Left kidney (tissue), 2 donors: ENCODE measurements around the gene AFG3L2. TPM values are rescaled to one million over a fixed set of nuclear protein-coding genes. Genes with fewer than 3 reads are reported as not detected.
"Not testable (repeated sequence)": the region's sequence is repeated elsewhere in the genome, so short reads cannot be mapped to it uniquely, and the experiment has no call there.

Source experiments
- DNase-seq: peaks from one replicate; pipeline ENCODE4 v3.0.0-alpha.2; 2013
- polyA plus RNA-seq: library from polyadenylated mRNA; unstranded; fragments of 120-200 nt; gene quantifications from one replicate; pipeline ENCODE4 v1.2.1, GENCODE V29; 2013; ENCODE audit not compliant: insufficient read length

The AFG3L2 gene
- polyA plus RNA-seq, 1 donor: 84.9 TPM

DNA sequence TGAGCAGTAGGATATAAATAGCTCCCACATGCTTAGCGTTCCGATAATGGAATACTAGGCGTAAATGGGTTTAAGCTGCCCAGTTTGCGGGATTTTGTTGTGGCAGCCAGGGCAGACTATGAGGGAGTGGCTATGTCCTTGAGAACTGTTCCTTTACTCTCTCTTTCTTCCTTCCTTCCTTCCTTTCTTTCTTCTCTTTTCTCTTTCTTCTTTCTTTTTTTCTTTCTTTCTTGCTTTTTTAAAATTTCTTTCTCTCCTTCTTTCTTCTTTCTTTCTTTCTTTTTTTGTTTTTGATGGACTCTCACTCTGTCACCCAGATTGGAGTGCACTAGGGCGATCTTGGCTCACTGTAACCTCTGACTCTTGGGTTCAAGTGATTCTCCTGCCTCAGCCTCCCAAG, 21.6 kb upstream of the AFG3L2 start:
- DNase-seq: no peak

DNA sequence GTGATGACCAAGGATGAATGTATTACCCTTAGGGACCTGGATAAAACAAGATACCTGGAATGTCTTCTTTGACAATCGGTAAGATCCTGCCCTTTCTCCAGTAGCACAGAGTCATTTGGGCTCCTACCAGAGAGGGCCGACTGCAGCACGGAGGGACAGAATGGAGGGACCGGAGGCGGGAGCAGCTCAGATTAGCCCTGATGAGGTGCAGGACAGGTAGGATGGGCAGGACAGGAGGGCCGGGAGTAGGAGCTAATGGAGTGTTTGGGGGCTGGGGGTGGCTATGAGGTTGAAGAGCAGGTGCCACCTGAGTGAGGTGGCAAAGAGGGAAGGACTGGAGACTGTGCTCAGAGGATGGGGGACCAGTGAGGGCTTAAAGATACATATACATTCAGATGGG, 20.8 kb upstream of the AFG3L2 start:
- DNase-seq: no peak

DNA sequence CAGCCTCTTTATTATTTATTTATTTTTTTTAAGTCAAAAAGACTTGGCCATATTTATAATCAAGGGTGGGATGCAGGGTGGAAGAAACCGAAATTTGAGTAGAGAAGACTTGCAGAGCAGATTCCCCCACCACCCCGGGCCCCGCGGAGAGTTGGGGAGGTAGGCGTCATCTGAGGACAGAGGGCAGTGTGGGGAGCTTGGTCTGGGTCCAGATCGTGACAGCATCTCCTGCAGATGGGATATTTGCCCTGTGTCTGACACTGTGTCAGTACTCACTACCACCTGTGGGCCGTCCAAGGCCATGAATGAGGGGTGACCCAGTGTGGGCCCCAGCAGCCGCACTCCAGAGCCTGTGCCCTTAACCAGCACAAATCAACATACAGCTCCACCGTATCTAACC, 20.2 kb upstream of the AFG3L2 start:
- DNase-seq: no peak

- no peak for DNase-seq
Measured at GRCh38 chr18:12394428-12394827, 17.4 kb upstream of the AFG3L2 start.

- DNase-seq: no peak
Measured at GRCh38 chr18:12393998-12394397, 17.0 kb upstream of the AFG3L2 start.

DNA sequence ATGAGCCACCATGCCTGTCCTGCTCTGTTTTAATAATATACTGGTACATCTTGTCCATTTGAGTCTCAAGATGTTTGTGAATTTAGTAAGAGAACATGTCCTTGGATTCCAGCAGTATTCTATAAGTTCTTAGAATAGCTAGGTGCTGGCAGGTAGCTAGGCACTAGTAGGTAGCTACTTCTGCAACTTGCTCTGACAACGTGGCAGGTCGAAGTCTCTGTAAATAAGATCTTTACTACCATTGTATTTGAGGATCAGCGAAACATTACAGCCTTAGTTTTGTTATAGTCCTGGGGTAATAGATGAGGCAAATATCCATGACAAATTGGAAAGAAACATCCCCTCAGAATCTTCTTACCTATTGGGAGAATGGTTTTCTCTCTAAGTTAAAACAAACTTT, 16.5 kb upstream of the AFG3L2 start:
- DNase-seq: no peak

GRCh38 chr18:12391487-12392165, 14.6 kb upstream of the AFG3L2 start:
- DNase-seq: peak; percentile 50

DNA sequence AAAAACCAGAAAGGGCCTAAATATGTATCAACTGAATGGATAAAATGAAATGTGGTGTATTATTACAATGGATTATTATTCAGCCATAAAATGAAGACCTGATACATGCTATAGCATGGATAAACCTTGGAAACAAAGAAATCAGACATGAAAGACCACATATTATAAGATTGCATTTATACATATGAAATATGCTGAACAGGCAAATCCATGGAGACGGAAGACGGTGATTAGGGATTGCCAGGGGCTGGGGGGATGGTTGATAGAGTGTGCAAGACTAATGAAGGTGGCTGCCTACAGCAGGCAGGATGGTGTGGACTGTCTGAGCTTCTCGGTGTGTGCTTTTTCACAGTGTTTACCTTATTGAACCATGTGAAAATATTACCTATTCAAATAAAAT, 11.4 kb upstream of the AFG3L2 start:
- DNase-seq: no peak

GRCh38 chr18:12384261-12384660, 7.2 kb upstream of the AFG3L2 start:
- no peak for DNase-seq

DNA sequence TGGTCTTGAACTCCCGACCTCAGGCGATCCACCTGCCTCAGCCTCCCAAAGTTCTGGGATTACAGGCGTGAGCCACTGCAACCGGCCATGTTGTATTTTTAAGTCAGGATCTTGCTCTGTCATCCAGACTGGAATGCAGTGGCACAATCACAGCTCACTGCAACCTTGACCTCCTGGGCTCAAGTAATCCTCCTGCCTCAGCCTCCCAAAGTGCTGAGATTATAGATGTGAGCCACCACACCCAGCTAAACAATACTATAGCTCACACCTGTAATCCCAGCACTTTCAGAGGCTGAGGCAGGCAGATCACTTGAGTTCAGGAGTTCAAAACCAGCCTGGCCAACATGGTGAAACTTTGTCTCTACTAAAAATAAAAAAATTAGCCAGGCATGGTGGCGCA, 6.7 kb upstream of the AFG3L2 start:
- DNase-seq: not testable (repeated sequence)

GRCh38 chr18:12382221-12382814, 5.3 kb upstream of the AFG3L2 start:
- DNase-seq: not testable (repeated sequence)

DNA sequence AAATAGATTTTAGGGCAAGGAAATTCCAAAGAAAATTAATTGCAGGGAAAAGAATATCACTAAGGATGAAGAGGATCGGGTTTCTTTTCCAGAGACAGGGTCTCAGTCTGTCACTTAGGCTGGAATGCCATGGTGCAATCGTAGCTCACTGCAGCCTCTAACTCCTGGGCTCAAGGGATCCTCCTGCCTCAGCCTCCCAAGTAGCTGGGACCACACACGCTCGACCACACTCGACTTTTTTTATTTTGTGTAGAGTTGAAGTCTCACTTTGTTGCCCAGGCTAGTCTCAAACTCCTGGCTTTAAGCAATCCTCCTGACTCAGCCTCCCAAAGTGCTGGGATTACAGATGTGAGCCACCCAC, 1.2 kb upstream of the AFG3L2 start:
- not testable (repeated sequence) for DNase-seq

DNA sequence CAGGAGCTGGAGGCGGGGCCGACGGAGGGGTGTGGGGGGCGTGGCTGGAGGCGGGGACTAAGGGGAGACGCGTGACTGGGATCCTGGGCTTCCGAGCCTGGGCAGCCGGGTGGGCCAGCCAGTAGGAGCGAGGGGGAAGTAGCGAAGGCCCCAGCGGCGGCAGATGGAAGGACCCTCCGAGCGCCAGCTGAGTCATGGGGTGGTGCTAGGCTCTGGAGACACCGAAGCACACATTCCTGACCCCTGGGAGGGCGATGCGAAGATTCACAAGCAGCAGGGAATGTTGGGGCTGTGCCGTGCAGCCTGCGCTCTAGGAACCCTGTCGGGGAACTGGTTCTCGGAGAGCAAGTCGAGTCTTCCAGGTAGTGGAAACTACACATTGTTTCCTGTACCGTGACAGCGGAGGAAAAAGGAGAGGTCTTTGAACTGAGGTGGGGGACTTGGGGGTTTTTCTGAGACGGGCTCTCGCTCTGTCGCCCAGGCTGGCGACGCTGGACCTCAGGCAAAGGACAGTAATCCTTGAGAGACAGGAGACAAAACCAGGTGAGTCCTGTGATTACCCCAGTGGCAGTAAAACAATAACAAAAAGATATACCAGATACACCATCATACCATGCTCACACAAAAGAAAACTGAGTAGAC, 650 bp upstream of the AFG3L2 start:
- DNase-seq: no peak

DNA sequence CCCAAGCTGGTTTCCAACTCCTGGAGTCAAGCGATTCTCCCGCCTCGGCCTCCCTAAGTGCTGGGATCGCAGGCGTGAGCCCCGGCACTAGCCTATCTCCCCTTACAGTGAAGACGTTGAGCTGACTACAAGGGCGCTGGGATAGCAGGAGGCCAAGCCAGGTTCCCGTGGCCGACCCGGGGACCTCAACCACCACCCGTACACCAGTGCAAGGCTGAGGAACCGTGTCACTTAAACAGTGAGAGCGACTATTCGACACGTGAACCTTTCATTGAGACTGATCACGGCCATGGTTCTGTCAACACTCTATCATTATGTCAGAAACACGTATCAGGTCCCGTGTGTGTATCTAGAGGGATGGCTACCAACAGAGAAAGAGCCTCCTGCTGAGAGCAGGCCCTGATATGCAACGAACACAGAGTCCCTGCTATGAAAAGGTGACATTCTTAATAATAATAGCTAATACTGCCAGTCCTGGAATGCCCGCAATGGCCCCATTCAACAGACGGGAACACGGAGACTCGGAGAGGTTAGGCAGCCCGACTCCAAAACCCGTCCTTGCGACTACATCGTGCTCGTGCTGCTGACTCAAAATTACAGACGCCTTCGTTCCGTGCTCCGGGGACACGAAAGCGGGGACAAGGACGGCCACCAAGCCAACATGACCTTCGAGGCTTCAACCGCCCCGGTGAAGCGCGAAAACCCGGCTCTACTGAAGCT, 833 bp downstream of the AFG3L2 start:
- peak; percentile 25 for DNase-seq

- DNase-seq: no peak
Measured at GRCh38 chr18:12374401-12374800, 2.6 kb downstream of the AFG3L2 start.

DNA sequence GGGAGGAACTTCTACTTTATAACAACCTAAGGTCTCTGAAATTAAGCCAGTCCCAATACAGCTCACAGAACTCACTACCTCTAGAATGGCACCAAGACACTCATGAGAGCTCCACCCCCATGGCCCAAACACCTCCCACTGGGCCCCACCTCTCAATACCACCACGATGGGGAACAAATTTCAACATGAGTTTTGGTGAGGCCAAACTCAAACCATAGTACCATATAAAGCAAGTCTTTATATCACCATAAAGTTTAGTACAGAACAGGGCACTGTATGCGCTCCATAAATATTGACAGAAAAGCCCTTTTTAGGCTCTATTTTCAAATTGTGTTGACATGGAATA, 3.3 kb downstream of the AFG3L2 start:
- DNase-seq: no peak

DNA sequence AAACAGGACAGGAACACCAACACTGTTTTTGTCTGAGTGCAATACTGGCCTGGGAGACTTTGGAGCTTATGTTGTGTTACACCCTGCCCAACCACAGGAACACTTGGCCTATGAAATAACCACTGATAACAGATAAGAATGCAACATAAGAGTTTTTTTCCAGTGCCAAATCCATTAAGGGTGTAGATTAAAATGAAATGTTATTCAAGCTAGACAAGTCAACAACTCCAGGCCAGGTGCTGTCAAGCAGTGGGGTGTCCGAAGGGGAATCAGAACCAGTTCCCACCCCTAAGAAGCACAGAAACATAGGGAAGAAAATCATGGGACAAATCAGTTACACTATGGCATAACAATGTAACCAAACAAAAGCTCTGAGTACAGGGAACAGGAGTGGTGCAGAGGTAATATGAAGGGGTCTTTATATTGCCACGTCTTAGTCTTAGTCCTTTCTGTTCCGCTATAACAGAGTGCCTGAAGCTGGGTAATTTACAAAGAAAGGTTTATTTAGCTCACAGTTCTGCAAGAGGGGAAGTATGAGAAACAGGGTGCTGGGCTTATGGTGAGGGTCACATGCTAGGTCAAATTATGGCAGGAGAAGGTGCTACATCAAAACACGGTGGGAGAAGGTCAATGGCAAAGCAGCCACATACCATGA, 3.8 kb downstream of the AFG3L2 start:
- DNase-seq: no peak

- DNase-seq: no peak
Measured at GRCh38 chr18:12372406-12372805, 4.6 kb downstream of the AFG3L2 start.

DNA sequence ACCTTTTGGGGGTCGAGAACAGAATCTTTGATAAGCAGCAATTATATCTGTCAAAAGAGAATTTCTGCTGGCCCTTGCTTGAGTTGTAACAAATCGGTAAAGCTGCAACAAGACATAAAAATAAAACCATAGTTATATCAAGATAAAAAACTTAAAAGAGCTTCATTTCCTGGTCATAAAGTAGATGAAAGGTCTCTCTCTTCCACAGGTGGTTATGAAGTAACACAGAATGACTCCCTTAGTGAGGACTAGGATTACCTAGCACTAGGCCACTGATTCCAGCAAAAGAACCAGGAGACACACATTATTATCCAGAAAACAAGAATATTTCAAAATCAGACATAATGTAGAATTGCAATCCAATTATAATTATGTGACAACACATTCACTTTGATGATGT, 5.4 kb downstream of the AFG3L2 start:
- DNase-seq: no peak

DNA sequence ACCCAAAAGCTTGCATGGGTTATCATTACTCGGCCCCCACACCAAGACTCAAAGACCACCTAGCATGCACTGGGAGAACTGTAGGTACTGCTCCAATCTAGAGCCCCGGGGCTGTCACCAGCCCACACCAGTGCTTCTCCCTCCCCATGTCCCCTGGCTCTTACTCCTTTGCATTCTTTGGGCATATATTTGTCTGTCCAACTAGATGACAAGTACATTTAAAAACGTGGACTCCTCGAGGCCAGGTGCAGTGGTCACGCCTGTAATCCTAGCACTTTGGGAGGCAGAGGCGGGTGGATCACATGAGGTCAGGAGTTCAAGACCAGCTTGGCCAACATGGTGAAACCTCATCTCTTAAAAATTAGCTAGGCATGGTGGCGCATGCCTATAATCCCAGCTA, 7.8 kb downstream of the AFG3L2 start:
- no peak for DNase-seq

- DNase-seq: no peak
Measured at GRCh38 chr18:12366784-12367183, 10.2 kb downstream of the AFG3L2 start.

GRCh38 chr18:12366379-12366778, 10.6 kb downstream of the AFG3L2 start:
- no peak for DNase-seq
